GM12874 (cell line): ENCODE data around the gene FCN2.

Experiments
- TF ChIP-seq, protein P1 (sequence below): IDR thresholded peaks from 2 replicates; pipeline ENCODE4 v1.5.1; 2011; ENCODE audit warnings: low read depth, mild to moderate bottlenecking, control low read depth, low read length, moderate library complexity; ENCODE audit not compliant: insufficient read depth

FCN2 gene

DNA sequence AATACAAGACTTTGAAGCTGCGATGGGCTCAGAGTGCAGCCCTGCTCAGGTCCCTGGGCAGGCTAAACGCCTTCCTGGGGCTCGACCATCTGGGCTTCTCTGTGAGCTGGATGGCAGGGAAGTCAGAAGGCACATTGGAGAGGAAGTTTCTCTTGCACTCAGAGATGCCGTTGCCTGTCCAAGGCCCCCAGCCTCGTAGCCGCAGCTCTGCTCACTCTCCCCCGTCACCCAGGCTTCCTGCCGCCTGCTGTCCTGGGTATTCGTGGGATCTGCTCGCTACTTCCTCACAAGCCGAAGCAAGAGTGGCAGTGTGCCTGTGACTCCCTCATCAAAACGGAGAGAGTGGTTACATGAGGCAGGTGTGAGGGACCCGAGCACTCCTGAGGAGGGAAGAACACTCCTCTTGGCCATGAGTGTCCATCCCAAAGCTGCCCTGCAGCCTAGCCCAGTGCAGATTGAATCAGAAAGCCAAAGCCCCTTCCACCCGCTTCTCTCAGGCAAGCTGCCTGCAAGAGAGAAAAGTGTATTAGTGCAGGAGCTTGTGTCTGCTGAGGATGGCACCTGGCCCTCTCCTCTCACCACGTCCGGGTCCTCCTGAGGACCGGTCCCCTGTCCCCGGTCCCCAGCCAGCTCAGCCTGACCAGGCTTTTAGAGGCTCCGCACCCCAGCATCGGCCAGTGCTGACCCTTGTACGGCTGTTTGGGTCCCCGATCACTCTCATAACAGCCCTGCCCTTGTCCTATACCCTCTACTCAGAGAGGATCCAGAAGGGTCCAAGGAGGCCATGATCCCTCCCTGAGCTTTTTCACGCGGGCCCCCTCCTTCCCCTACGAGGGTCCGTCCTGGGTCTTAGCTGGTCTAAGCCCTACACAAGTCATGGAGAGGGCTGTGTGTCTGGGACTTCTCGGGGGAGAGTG lies 7.3 kb downstream of the FCN2 start:
- TF ChIP-seq, protein P1, sequence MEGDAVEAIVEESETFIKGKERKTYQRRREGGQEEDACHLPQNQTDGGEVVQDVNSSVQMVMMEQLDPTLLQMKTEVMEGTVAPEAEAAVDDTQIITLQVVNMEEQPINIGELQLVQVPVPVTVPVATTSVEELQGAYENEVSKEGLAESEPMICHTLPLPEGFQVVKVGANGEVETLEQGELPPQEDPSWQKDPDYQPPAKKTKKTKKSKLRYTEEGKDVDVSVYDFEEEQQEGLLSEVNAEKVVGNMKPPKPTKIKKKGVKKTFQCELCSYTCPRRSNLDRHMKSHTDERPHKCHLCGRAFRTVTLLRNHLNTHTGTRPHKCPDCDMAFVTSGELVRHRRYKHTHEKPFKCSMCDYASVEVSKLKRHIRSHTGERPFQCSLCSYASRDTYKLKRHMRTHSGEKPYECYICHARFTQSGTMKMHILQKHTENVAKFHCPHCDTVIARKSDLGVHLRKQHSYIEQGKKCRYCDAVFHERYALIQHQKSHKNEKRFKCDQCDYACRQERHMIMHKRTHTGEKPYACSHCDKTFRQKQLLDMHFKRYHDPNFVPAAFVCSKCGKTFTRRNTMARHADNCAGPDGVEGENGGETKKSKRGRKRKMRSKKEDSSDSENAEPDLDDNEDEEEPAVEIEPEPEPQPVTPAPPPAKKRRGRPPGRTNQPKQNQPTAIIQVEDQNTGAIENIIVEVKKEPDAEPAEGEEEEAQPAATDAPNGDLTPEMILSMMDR: no peak

DNA sequence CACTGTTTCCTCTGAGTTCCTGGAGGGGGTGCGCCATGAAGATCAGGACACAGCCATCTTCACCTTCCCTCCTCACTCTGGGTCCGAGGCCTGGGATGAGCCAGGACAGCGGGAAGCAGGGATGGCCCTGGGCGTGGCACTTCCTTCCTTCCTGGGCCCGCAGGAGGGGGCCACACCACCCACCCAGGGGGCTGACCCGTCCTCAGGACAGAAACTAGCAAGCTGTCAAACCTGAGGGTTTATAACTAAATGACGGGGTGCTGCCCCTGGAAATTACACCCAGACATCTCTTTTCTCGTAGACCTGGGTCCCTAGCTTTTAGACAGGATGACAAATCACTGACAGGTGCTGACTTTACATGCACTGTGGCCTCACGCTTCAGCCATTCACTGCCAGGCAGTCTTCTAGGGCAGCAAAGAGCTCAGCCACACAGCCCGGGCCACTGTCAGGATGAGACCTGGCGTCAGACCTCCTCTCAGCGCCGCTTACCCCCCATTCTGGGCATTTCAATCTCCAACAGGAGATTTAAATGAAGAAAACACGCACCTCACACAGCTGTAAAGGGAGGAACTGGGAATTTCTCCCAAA lies 8.1 kb downstream of the FCN2 start:
- TF ChIP-seq, protein P1: no peak

DNA sequence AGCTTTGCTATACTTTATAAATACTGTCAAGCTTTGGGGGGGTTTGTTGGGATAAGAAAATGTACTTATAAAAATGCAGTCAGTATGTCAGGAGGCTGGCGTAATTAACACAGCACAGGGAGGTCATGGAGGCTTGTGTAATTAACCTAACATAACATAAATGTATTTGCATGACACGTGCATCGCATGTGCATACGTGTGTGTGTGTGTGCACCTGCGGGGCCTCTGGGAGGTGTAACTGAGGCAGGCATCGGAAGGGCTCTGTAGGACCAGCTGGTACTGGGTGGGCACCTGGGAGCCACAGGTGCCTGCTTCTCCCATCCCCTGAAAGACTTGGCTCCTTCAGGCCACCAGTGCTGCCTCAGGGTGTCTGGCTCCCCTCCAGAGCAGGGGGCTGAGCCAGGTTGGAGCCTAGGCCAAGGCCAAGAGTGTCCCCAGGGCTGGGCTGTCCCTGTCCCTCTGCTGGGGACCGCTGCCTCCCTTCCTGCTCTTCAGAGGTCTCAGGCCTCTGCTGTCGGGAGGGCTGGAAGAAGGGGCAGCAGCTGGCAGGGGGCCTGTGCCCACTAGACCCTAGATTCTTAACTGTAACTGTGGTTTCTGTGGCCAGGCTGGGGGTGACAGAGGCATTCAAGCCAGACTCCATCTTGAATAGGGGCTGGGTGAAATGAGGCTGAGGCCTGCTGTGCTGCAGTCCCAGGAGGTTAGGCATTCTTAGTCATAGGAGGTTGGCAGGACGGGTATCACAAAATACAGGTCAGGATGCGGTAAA lies 9.0 kb downstream of the FCN2 start:
- TF ChIP-seq, protein P1: no peak

DNA sequence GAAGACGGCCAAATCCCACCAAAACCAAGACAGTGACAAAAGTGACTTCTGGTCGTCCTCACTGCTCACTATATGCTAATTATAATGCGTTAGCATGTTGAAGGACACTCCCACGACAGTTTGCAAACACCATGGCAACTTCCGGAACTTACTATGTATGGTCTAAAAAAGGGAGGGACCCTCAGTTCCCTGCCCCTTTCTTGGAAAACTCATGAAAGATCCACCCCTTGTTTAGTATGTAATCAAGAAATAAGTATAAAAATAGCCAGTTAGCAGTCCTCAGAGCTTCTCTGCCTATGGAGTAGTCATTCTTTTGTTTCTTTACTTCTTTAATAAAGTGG lies 9.5 kb downstream of the FCN2 start:
- TF ChIP-seq, protein P1: no peak

DNA sequence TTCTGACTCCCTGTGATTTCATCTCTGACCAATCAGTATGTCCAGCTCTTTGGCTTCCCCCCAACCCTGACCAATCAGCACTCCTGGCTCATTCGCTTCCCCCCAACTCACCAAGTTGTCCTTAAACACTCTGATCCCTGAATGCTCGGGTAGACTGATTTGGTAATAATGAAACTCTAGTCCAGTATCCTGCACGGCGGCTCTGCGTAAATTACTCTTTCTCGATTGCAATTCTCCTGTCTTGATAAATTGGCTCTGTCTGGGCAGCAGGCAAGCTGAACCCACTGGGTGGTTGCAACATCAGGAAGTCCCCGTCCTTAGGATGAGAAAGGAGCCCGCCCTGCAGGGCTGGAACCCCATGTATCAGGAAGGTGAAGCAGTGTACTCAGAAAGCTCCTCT lies 10.4 kb downstream of the FCN2 start:
- TF ChIP-seq, protein P1: no peak

DNA sequence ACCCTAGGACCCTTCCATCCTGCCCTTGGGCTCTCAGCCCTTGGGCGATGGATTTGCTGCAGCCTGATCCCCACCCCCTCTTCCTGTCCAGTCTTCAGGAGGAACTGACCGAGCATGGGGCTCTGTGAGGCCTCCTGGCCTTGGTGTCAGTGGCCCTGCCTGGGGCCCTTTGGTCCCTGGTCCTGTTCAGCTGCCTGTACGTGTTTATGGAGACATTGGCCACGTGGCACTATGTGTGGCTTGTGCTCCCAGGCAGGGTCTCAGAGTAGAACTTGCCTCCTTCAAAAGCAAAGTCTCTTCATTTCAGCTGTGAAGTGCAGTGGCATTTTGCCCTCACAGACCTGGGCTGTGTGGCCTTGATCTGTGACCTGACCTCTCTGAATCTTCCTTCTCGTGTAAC lies 11.1 kb downstream of the FCN2 start:
- TF ChIP-seq, protein P1: no peak

DNA sequence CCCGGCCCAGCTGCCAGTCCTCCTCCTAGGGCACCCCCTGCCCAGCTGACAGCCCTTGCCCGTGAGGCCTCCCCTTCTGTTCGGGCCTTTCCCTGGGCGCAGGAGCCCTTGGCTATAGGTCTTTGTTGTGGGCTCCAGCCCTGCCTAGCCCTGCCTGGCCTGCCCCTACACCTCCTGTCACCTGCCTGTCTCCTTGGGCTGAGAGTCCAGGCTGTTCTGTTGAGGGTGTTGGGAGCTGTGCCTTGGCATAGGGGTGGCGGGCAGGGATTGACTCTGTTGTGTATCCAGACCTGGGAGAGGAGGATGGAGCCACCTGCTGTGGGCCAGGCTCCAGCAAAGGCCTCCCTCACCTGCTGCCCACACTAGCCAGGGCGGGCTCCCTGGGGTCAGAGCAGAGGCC lies 11.6 kb downstream of the FCN2 start:
- TF ChIP-seq, protein P1: no peak
